ENCODE data around the gene MGAT4B. TPM values are rescaled to one million over a fixed set of nuclear protein-coding genes. Genes with fewer than 3 reads are reported as not detected.

Gene MGAT4B
- total RNA-seq, 1 experiment from 2014 or later: 151 TPM

GRCh38 chr5:179767496-179768100 is 39.1 kb downstream of the MGAT4B start (continued):
- TF ChIP-seq TP53 (CRISPR knock-in tag; IDR thresholded peaks at IDR 0.05) (no peak), ZNF532 (CRISPR knock-in tag; IDR thresholded peaks at IDR 0.05; ENCODE audit: borderline replicate concordance) (no peak), ZBTB21 (CRISPR knock-in tag; IDR thresholded peaks at IDR 0.05; ENCODE audit: borderline replicate concordance) (no peak), ATF3 (CRISPR knock-in tag; conservative IDR thresholded peaks at IDR 0.05) (no peak)

- DNase-seq (ENCODE audit: low spot score) (no peak), ATAC-seq (no peak)
- H3K4me3 Mint-ChIP-seq: no peak overlapping the region
- peaks cover 23% of the 10 kb centered on the region for H3K4me1 Mint-ChIP-seq
- no peak for TF ChIP-seq MXD4 (CRISPR knock-in tag; IDR thresholded peaks at IDR 0.05; ENCODE audit: borderline replicate concordance)
- TF ChIP-seq ZNF425 (CRISPR knock-in tag; conservative IDR thresholded peaks at IDR 0.05): no peak
- no peak for TF ChIP-seq ZNF232 (CRISPR knock-in tag; IDR thresholded peaks at IDR 0.05)
- TF ChIP-seq E2F4 (CRISPR knock-in tag; IDR thresholded peaks at IDR 0.05; ENCODE audit: borderline replicate concordance, low read depth): no peak
- TF ChIP-seq NFATC4 (CRISPR knock-in tag; IDR thresholded peaks at IDR 0.05): no peak
- no peak for TF ChIP-seq JAZF1 (CRISPR knock-in tag; IDR thresholded peaks at IDR 0.05)
- TF ChIP-seq RORB (CRISPR knock-in tag; IDR thresholded peaks at IDR 0.05): no peak
- TF ChIP-seq GABPB1 (CRISPR knock-in tag; IDR thresholded peaks at IDR 0.05): no peak
- no peak for TF ChIP-seq CREM (CRISPR knock-in tag; IDR thresholded peaks at IDR 0.05)
- no peak for TF ChIP-seq EMX1 (CRISPR knock-in tag; IDR thresholded peaks at IDR 0.05)
- no peak for TF ChIP-seq ZNF219 (CRISPR knock-in tag; IDR thresholded peaks at IDR 0.05; ENCODE audit: borderline replicate concordance)
- TF ChIP-seq ZNF121 (CRISPR knock-in tag; IDR thresholded peaks at IDR 0.05): no peak
- TF ChIP-seq E2F5 (CRISPR knock-in tag; IDR thresholded peaks at IDR 0.05): no peak
- no peak for TF ChIP-seq NFE2L1 (CRISPR knock-in tag; IDR thresholded peaks at IDR 0.05)
- TF ChIP-seq CTCF (IDR thresholded peaks at IDR 0.05): no peak
- no peak for TF ChIP-seq CDX4 (CRISPR knock-in tag; IDR thresholded peaks at IDR 0.05; ENCODE audit: borderline replicate concordance)
- no peaks in the 10 kb centered on the region for H3K9me3 Mint-ChIP-seq
- peak overlapping the region; percentile 79 for H3K27ac Mint-ChIP-seq
- peaks cover 51% of the 10 kb centered on the region for H3K36me3 Mint-ChIP-seq
- CTCF ChIA-PET: interaction anchor here (0.7 kb wide), 2 partner anchors 28 to 1090 kb away, joined by 3 to 5 read pairs; no protein-coding TSS in a partner anchor
- POLR2A ChIA-PET: no interaction called here
- no peaks in the 10 kb centered on the region for H3K27me3 Mint-ChIP-seq (ENCODE audit: low read depth)
These were observed 39.8 kb downstream of the MGAT4B start for GRCh38 chr5:179766726-179767455.

Measured in WTC11 (cell line).